PC-3 (cell line): ENCODE measurements around the gene ADORA2B. TPM values are rescaled to one million over a fixed set of nuclear protein-coding genes. Genes with fewer than 3 reads are reported as not detected.

Experiments
- ATAC-seq: fragments of 200-7000 bp; cut with Tn5 transposase; 2 replicates; pipeline ENCODE4 v1.9.1; 2020; ENCODE audit warnings: mild to moderate bottlenecking, moderate library complexity
- BruUV-seq: library from RNA; stranded (reverse); fragments of 400-500 nt; replicated peaks from 2 replicates; lab custom pipeline; 2021; lab: Mats Ljungman, UMichigan
- CTCF ChIA-PET: fragments of 300-600 bp; sonication (Branson Sonifier 250); formaldehyde crosslinking; loops from one replicate; lab custom pipeline; 2022; ENCODE audit warnings: antibody characterized with exemption; lab: Charles Lee
- POLR2A ChIA-PET: fragments of 300-600 bp; sonication (Branson Sonifier 250); formaldehyde crosslinking; loops from one replicate; lab custom pipeline; 2022; ENCODE audit warnings: antibody characterized with exemption; ENCODE audit not compliant: unreplicated experiment; lab: Charles Lee
- DNase-seq: peaks from one replicate; pipeline ENCODE4 v3.0.0-alpha.2; 2015
- H2AFZ ChIP-seq: fragments of 300-600 bp; sonication (generic); 2 replicates; pipeline ENCODE4 v1.6.0; 2016; ENCODE audit warnings: antibody characterized with exemption, low read length
- H3F3A ChIP-seq: fragments of 300-600 bp; sonication (generic); one replicate; pipeline ENCODE4 v1.6.0; 2017; ENCODE audit warnings: antibody characterized with exemption, low read length, control low read depth, mild to moderate bottlenecking; ENCODE audit not compliant: unreplicated experiment
- H3K27ac ChIP-seq: fragments of 300-600 bp; sonication (generic); 2 replicates; pipeline ENCODE4 v1.5.1; 2016; ENCODE audit warnings: mild to moderate bottlenecking, low read length
- H3K27me3 ChIP-seq: fragments of 300-600 bp; sonication (generic); 2 replicates; pipeline ENCODE4 v1.6.1; 2016; ENCODE audit warnings: low read length, mixed read lengths
- H3K36me3 ChIP-seq: fragments of 300-600 bp; sonication (generic); 2 replicates; pipeline ENCODE4 v1.6.1; 2016; ENCODE audit warnings: low read depth, mixed run types, low read length, mixed read lengths
- H3K4me1 ChIP-seq: fragments of 300-600 bp; sonication (generic); 2 replicates; pipeline ENCODE4 v1.5.1; 2016; ENCODE audit warnings: low read length; ENCODE audit not compliant: insufficient read depth
- H3K4me2 ChIP-seq: fragments of 300-600 bp; sonication (generic); 2 replicates; pipeline ENCODE4 v1.6.0; 2016; ENCODE audit warnings: low read length
- H3K4me3 ChIP-seq: fragments of 300-600 bp; sonication (generic); 2 replicates; pipeline ENCODE4 v1.5.1; 2016; ENCODE audit warnings: mild to moderate bottlenecking, low read length, mixed read lengths
- H3K79me2 ChIP-seq: fragments of 300-600 bp; sonication (generic); 2 replicates; pipeline ENCODE4 v1.6.1; 2017; ENCODE audit warnings: low read length, mixed read lengths
- H3K9ac ChIP-seq: fragments of 300-600 bp; sonication (generic); 2 replicates; pipeline ENCODE4 v1.6.0; 2016; ENCODE audit warnings: mild to moderate bottlenecking, low read length
- H3K9me2 ChIP-seq: fragments of 300-600 bp; sonication (generic); replicated peaks from 2 replicates; pipeline ENCODE4 v1.6.1; 2016; ENCODE audit warnings: mixed run types, low read length, mixed read lengths
- H3K9me3 ChIP-seq: fragments of 300-600 bp; sonication (generic); 2 replicates; pipeline ENCODE4 v1.6.1; 2016; ENCODE audit warnings: low read length, mixed read lengths
- H4K20me1 ChIP-seq: fragments of 300-600 bp; sonication (generic); 2 replicates; pipeline ENCODE4 v1.6.1; 2016; ENCODE audit warnings: low read length, mixed read lengths
- CTCF ChIP-seq: fragments of 300-600 bp; sonication (generic); conservative IDR thresholded peaks from 2 replicates; pipeline ENCODE4 v1.5.1; 2017; ENCODE audit warnings: antibody characterized with exemption, low read depth, mild to moderate bottlenecking, low read length
- EZH2 ChIP-seq: fragments of 300-600 bp; sonication (generic); IDR thresholded peaks from one replicate; pipeline ENCODE4 v1.6.1; 2017; ENCODE audit warnings: antibody characterized with exemption, mild to moderate bottlenecking, low read length; ENCODE audit not compliant: unreplicated experiment
- EZH2phosphoT487 ChIP-seq: fragments of 300-600 bp; sonication (generic); IDR thresholded peaks from 2 replicates; pipeline ENCODE4 v1.6.1; 2018; ENCODE audit warnings: mild to moderate bottlenecking, antibody characterized with exemption, low read length, borderline replicate concordance
- intact Hi-C: fragments of 100-400 bp; cut with micrococcal nuclease; formaldehyde crosslinking; loops from 2 replicates; pipeline ENCODE4 v1.9.0; 2023
- total RNA-seq: library from RNA; depleted of rRNA; stranded (reverse); fragments of >200 nt; gene quantifications from 2 replicates; pipeline ENCODE4 v1.2.3, GENCODE V29; 2014; rRNA removed

ADORA2B gene
- total RNA-seq, 1 experiment from 2014 or later: 118 TPM

- Histone ChIP-seq H3K36me3 (peaks cover 78% of the 10 kb centered on the region), H2AFZ (no peak overlapping the region), H3K4me2 (no peak overlapping the region), H3K27ac (no peak overlapping the region), H4K20me1 (peaks cover 33% of the 10 kb centered on the region), H3K79me2 (peaks cover 62% of the 10 kb centered on the region), H3K9ac (no peak overlapping the region), H3K9me2 (no peaks in the 10 kb centered on the region), H3K27me3 (no peaks in the 10 kb centered on the region), H3K4me1 (peaks cover 34% of the 10 kb centered on the region), H3K4me3 (no peak overlapping the region), H3K9me3 (no peaks in the 10 kb centered on the region), H3F3A (peaks cover 21% of the 10 kb centered on the region)
- DNase-seq (no peak), ATAC-seq (no peak)
- TF ChIP-seq EZH2: no peak
- TF ChIP-seq EZH2phosphoT487: no peak
- no peak for TF ChIP-seq CTCF
- ChIA-PET POLR2A (no interaction called here), CTCF (no interaction called here)
- no TSS peak for BruUV-seq
- intact Hi-C loops: no loop called here
These were observed 79.0 kb downstream of the ADORA2B start for GRCh38 chr17:16023881-16024280.

GRCh38 chr17:16025202-16025601 lies 80.3 kb downstream of the ADORA2B start:
- intact Hi-C loops: no loop called here
- POLR2A ChIA-PET: no interaction called here
- H3K79me2 ChIP-seq: peaks cover 57% of the 10 kb centered on the region

More at GRCh38 chr17:16025202-16025601, 80.3 kb downstream of the ADORA2B start:
- no peak for DNase-seq
- no peak for ATAC-seq
- H3K4me3 ChIP-seq: no peak overlapping the region
- H3K9me3 ChIP-seq: no peaks in the 10 kb centered on the region
- H3K9me2 ChIP-seq: no peaks in the 10 kb centered on the region
- H3F3A ChIP-seq: peaks cover 25% of the 10 kb centered on the region
- H4K20me1 ChIP-seq: peaks cover 35% of the 10 kb centered on the region
- CTCF ChIA-PET: no interaction called here
- no peak overlapping the region for H2AFZ ChIP-seq
- no TSS peak for BruUV-seq
- no peak overlapping the region for H3K9ac ChIP-seq
- no peak overlapping the region for H3K27ac ChIP-seq
- peaks cover 39% of the 10 kb centered on the region for H3K4me1 ChIP-seq
- peaks cover 86% of the 10 kb centered on the region for H3K36me3 ChIP-seq
- H3K27me3 ChIP-seq: no peaks in the 10 kb centered on the region
- no peak overlapping the region for H3K4me2 ChIP-seq
- no peak for TF ChIP-seq EZH2
- TF ChIP-seq CTCF: no peak
- no peak for TF ChIP-seq EZH2phosphoT487

Other genes with a start within 250 kb of the ADORA2B start
- 49.6 and 94.1 TPM in 2 replicates for gene ZNF286A, start 245.4 kb upstream of the ADORA2B start, total RNA-seq
- not detected in 2 replicates for gene TBC1D26, start 212.8 kb upstream of the ADORA2B start, total RNA-seq
- 96.1 and 97.6 TPM in 2 replicates for gene ZSWIM7, start 54.6 kb downstream of the ADORA2B start, total RNA-seq
- gene TTC19, start 54.7 kb downstream of the ADORA2B start, total RNA-seq: 187 and 436 TPM in 2 replicates